Heart right ventricle (tissue), 16 donors: ENCODE results near the gene NUP85. TPM values are rescaled to one million over a fixed set of nuclear protein-coding genes. Genes with fewer than 3 reads are reported as not detected.
"Not testable (repeated sequence)": the region's sequence is repeated elsewhere in the genome, so short reads cannot be mapped to it uniquely, and the experiment has no call there.

Source experiments
- ATAC-seq, 8 donors: fragments of 200-7000 bp; cut with Tn5 transposase; one replicate each; pipeline ENCODE4 v1.9.1; 2020; ENCODE audit warnings: mild to moderate bottlenecking in 8 of 8, moderate library complexity in 8 of 8, moderate number of reproducible peaks in 1 of 8
- DNase-seq, 2 donors: peaks; one replicate each; pipeline ENCODE4 v3.0.0-alpha.2; 2020
- H3K27ac ChIP-seq, 10 donors: fragments of 200-600 bp; sonication (generic) in 2 of 10; one replicate each; pipeline versions ENCODE4 v1.5.0 to v1.8.0; 2020 to 2022; ENCODE audit warnings: mild to moderate bottlenecking in 3 of 10
- H3K27me3 ChIP-seq, 7 donors: fragments of 200-600 bp; one replicate each; pipeline ENCODE4 v1.8.0; 2021 to 2022; ENCODE audit warnings: mild to moderate bottlenecking in 2 of 7
- H3K36me3 ChIP-seq, 9 donors: fragments of 200-600 bp; sonication (generic) in 1 of 9; one replicate each; pipeline versions ENCODE4 v1.5.0 to v1.8.0; 2020 to 2022; ENCODE audit warnings: mild to moderate bottlenecking in 2 of 9
- H3K4me1 ChIP-seq, 9 donors: fragments of 200-600 bp; sonication (generic) in 1 of 9; one replicate each; pipeline versions ENCODE4 v1.5.0 to v1.8.0; 2020 to 2022; ENCODE audit warnings: mild to moderate bottlenecking in 4 of 9
- H3K4me3 ChIP-seq, 10 donors: fragments of 200-600 bp; sonication (generic) in 2 of 10; one replicate each; pipeline versions ENCODE4 v1.5.0 to v1.8.0; 2020 to 2022; ENCODE audit warnings: mild to moderate bottlenecking in 7 of 10, moderate library complexity in 2 of 10
- H3K9me3 ChIP-seq, 11 donors: fragments of 200-600 bp in 10 of 11; sonication (generic) in 2 of 11; one replicate each; pipeline versions ENCODE4 v1.5.0 to v1.8.0; 2013 to 2022; ENCODE audit warnings: mild to moderate bottlenecking in 2 of 11, control low read depth in 1 of 11, moderate library complexity in 1 of 11
- CTCF ChIP-seq, 9 donors: fragments of 200-600 bp; sonication (generic) in 2 of 9; IDR thresholded peaks; one replicate each; pipeline versions ENCODE4 v1.5.0 to v1.8.0; 2021 to 2022; ENCODE audit warnings: antibody characterized with exemption in 9 of 9, mild to moderate bottlenecking in 5 of 9, moderate library complexity in 1 of 9
- WGBS, 2 donors: extraction: QIAGEN DNeasy Blood & Tissue Kit; methylation state at CpG; one replicate each; pipeline ENCODE4 v1.1.7; 2013; ENCODE audit warnings: inconsistent platforms in 1 of 2; 5-methylcytosine and 5-hydroxymethylcytosine counted together
- intact Hi-C, 10 donors: fragments of 100-400 bp; cut with DNase I; formaldehyde crosslinking; loops; one replicate each; pipeline versions ENCODE4 v1.11.1 to v1.14.2; 2022
- polyA plus RNA-seq, 2 donors: library from polyadenylated mRNA; stranded (reverse); fragments of 200-250 nt; gene quantifications; one replicate each; pipeline ENCODE4 v1.2.3, GENCODE V29; 2013
- total RNA-seq, 10 donors: library from RNA; stranded (reverse); fragmentation: NEBNext Ultra II Directional in 3 of 10; extraction: Animal tissue kit (Norgen Biotek cat#: 25700) in 3 of 10; gene quantifications; one replicate each; pipeline versions ENCODE4 v1.2.1 to v1.2.4, GENCODE V29; 2021 to 2023
- donor health status: Arrhythmogenic right ventricular cardiomyopathy.
- donor health status: ischemic (EF 13 %, LVEDD 7.1; RV severe dilation, severe dysfunction).
- donor health status: healthy with polysubstance abuse.
- donor health status: DM: no; HTN: yes; CAD: no.
- donor health status: DM: no; HTN: no; CAD: no.
- donor health status: ischemic (EF 25% LVEDD 6.9; RV normal size, moderate dysfunction).
- donor health status: ischemic (EF 25% LVEDD 5.7; RV mildly dilated, moderate dysfunction).
- donor health status: healthy.
- donor health status: DM: yes; HTN: yes; CAD: no.
- donor health status: Ischemic cardiomyopathy.
- donor health status: ischemic (EF 35%, LVEDD 5.7; RV mildly dilated, moderate dysfunction).
- donor health status: nonischemic (EF 11% LVEDD 7.7; RV severe dilation, severe dysfunction).
- donor health status: DM: yes; HTN: yes; CAD: no.
- donor health status: PGD.
- donor health status: ischemic (EF 29% LVEDD 5.4; RV normal size, mild dysfunction).
- donor health status: nonischemic (EF 23%, LVEDD 6.1; RV moderate dilation, normal function).

The NUP85 gene
- total and polyA plus RNA-seq, 12 donors: 16.2 to 39.0 (median 23.3) TPM

GRCh38 chr17:75163074-75163473, 42.4 kb upstream of the NUP85 start:
- H3K36me3 ChIP-seq: peaks cover 0 to 64% (median 28%) of the 10 kb centered on the region in 9 donors
- H3K27ac ChIP-seq: no peak overlapping the region
- H3K4me1 ChIP-seq: no peaks in the 10 kb centered on the region
- TF ChIP-seq CTCF (IDR thresholded peaks at IDR 0.05): no peak
- WGBS, 2 donors: 92 to 93% methylated on average over 5 of the region's 5 CpGs
- no peaks in the 10 kb centered on the region for H3K27me3 ChIP-seq
- no peak for ATAC-seq
- no peak for DNase-seq
- H3K4me3 ChIP-seq: no peak overlapping the region
- intact Hi-C loops: loop anchor here in 2 of 10 donors (10.0 kb wide), 2 partner anchors 48 to 98 kb away; no protein-coding TSS in a partner anchor
- no peaks in the 10 kb centered on the region for H3K9me3 ChIP-seq

- DNase-seq, H3K27ac ChIP-seq, H3K4me3 ChIP-seq, ATAC-seq, H3K27me3 ChIP-seq, H3K9me3 ChIP-seq, H3K4me1 ChIP-seq: not testable (repeated sequence)
- H3K36me3 ChIP-seq: peaks cover 0 to 72% (median 23%) of the 10 kb centered on the region in 9 donors
- WGBS, 2 donors: 97% methylated on average over 15 of the region's 15 CpGs
- intact Hi-C loops: loop anchor here in 2 of 10 donors (10.0 kb wide), 2 partner anchors 50 to 100 kb away; no protein-coding TSS in a partner anchor
These were observed 40.9 kb upstream of the NUP85 start for GRCh38 chr17:75164606-75165005.

- WGBS, 2 donors: 88 to 91% methylated on average over 4 of the region's 4 CpGs
- Histone ChIP-seq H3K27me3 (no peaks in the 10 kb centered on the region), H3K36me3 (peaks cover 0 to 100% (median 46%) of the 10 kb centered on the region in 9 donors), H3K27ac (no peak overlapping the region), H3K4me3 (no peak overlapping the region), H3K9me3 (no peaks in the 10 kb centered on the region), H3K4me1 (peaks cover 0 to 19% (median 5%) of the 10 kb centered on the region in 9 donors)
- intact Hi-C loops: loop anchor here in 2 of 10 donors (10.0 kb wide), 2 partner anchors 54 to 104 kb away; no protein-coding TSS in a partner anchor
- no peak for DNase-seq
- no peak for ATAC-seq
- TF ChIP-seq CTCF (IDR thresholded peaks at IDR 0.05): no peak
These were observed 36.5 kb upstream of the NUP85 start for GRCh38 chr17:75168998-75169397.

- no peak overlapping the region for H3K4me3 ChIP-seq
- H3K27me3 ChIP-seq: no peaks in the 10 kb centered on the region
- 85% methylated on average over 4 of the region's 4 CpGs for WGBS, 2 donors
- peaks cover 0 to 100% (median 57%) of the 10 kb centered on the region in 9 donors for H3K36me3 ChIP-seq
- no peak for DNase-seq
- no peak overlapping the region for H3K27ac ChIP-seq
- intact Hi-C loops: loop anchor here in 7 of 10 donors (5.0 to 10.0 kb wide), 4 partner anchors 56 to 109 kb away; no protein-coding TSS in a partner anchor
- no peak for TF ChIP-seq CTCF (IDR thresholded peaks at IDR 0.05)
- H3K9me3 ChIP-seq: no peaks in the 10 kb centered on the region
- no peak for ATAC-seq
- peaks cover 0 to 21% (median 6%) of the 10 kb centered on the region in 9 donors for H3K4me1 ChIP-seq
These were observed 32.0 kb upstream of the NUP85 start for GRCh38 chr17:75173526-75173925.

GRCh38 chr17:75174996-75175395, 30.5 kb upstream of the NUP85 start:
- Histone ChIP-seq H3K4me1 (peaks cover 0 to 34% (median 14%) of the 10 kb centered on the region in 9 donors), H3K36me3 (peaks cover 0 to 100% (median 62%) of the 10 kb centered on the region in 9 donors)
- WGBS, 2 donors: 94 to 95% methylated on average over 11 of the region's 11 CpGs

More at GRCh38 chr17:75174996-75175395, 30.5 kb upstream of the NUP85 start:
- no peak for ATAC-seq
- H3K27ac ChIP-seq: no peak overlapping the region
- DNase-seq: no peak
- TF ChIP-seq CTCF (IDR thresholded peaks at IDR 0.05): no peak
- H3K9me3 ChIP-seq: no peaks in the 10 kb centered on the region
- intact Hi-C loops: loop anchor here in 7 of 10 donors (5.0 to 10.0 kb wide), 4 partner anchors 58 to 110 kb away; no protein-coding TSS in a partner anchor
- H3K27me3 ChIP-seq: no peaks in the 10 kb centered on the region
- no peak overlapping the region for H3K4me3 ChIP-seq
